Stimulated activated CD8-positive, alpha-beta memory T cell treated with anti-CD3 and anti-CD28 coated beads, Interleukin-15, amount 100 ng/mL, for 24 hours (primary cell): ENCODE data around the gene ZMYM2.
"Not testable (repeated sequence)": the region's sequence is repeated elsewhere in the genome, so short reads cannot be mapped to it uniquely, and the experiment has no call there.

Experiments used
- DNase-seq: peaks from one replicate; pipeline ENCODE4 v3.0.0-alpha.2; 2020; ENCODE audit warnings: low read depth

ZMYM2 gene

DNA sequence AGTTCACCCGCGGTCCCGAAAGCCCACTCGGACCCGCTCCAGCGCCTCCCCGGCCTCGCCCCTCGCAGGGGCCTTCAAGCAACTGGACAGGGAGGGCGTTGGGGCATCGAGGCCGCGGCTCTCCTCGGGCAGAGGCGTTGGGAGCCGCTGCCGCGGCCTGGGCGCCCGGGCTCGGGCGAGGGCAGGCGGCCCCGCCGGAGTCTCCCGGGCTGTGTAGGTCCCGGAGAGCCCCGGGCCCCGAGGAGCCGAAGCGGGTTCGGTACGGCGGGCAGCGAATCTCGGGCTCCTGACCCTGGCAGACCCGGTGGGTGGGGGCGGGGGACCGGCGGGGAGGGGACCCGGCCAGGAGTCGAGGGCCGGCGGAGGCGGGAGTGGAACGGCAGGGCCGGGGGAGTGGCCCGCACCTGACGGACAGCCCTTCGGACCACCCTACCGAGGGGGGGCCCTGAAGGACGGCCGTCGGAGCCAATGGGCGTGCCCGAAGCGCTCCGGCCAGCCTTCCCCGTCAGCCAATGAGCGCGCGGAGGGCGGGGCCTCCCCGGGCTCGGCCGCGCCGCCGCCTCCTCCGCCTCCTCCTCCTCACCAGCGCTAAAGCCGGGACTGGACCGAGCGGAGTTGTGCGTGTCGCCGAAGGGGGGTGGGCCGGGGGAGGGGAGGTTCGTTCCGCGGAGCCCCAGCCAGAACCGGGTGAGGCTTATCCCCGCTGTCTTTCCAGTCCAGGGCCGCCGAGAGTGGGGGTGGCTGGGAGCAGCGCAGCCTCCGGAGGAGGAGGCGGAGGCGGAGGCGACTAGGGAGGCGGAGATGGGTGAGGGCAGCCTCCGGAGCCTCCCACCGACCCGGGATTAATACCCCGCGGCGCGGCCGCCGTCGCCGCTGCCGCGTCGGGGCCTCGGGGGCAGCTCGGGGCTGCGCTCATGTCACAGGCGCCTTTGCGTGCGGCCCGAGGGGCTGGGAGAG, at the start of gene ZMYM2:
TSS of gene ZMYM2 (plus strand) at position 573 of the 957 bp plus-strand sequence. CDS start 34,346 bp downstream, outside the sequence.
- DNase-seq = peak; percentile 96

DNA sequence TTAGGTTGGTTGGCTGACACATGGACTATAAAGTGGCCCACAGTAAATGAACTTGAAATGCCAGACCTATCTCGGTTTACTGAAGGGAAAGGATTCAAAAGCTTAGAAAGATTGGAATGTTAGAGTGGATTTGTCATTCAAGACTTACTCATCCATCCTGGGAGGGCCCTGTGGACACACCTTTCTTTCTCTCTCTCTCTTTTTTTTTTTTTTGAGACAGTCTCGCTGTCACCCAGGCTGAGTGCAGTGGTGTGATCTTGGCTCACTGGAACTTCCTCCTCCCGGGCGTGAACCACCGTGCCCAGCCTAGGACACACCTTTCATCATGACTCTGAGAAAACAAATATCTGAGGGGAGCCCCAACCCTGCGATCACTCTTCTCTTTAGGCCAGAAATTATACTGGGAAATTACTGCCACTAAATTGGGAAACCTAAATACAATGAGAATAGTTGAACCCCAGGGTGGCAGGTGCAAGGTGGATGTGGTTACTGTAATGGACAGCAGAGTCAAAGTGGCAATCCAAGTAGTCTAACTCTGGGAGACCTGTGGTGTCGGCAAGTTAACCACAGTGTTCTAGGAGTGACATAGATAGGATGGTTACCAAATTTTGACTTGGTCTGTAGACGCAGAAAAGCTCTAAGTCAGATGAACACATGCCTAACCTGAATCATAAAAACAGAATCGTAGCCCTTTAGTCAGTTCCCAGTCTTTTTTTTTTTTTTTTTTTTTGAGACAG, 48.0 kb upstream of the ZMYM2 start:
- no peak for DNase-seq

DNA sequence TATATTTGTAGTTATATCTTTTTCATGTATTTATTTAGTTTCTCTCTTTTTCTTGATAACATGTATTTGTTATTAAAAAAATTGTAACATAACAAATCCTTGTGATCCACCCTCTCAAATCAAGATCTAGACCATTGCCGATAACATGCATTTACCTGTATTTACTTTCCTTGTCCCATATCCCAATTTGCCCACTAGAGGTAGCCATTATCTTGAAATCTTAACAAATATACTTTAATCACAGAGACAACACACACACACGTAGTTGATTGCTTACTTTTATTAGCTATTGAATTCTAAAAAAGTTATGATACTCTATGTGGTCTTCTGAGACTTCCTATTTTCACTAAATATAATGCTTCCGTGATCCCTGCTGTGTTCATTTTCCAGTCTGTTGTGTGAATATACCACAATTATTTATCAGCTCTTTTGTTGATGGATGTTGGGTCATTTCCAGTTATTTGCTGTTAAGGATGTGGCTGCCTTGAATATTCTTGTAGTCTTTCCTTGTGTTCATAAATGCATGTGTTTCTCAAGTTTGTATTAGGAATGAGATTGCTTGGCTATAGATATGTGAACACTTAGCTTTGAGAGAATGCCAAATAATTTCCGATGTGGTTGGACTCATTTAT, 31.3 kb upstream of the ZMYM2 start:
- no peak for DNase-seq

DNA sequence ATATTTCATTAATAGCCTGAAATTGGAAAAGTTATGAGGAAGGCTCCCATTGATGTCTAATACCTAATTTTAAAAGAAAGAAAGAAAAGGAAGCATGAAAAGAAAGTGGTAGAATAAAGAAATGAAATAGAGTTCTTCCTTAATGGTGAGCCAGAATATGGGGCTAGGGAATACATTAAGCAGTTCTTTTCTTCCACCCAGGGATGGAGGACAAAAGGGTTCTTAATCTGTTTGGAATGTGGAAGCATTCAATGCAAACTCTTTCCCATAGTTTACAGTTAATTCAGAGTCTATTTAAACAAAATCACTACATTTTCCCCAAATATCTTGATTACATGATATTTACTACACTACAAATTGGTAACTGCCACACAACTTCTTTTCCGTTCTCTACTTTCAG, 18.4 kb upstream of the ZMYM2 start:
- DNase-seq = no peak

DNA sequence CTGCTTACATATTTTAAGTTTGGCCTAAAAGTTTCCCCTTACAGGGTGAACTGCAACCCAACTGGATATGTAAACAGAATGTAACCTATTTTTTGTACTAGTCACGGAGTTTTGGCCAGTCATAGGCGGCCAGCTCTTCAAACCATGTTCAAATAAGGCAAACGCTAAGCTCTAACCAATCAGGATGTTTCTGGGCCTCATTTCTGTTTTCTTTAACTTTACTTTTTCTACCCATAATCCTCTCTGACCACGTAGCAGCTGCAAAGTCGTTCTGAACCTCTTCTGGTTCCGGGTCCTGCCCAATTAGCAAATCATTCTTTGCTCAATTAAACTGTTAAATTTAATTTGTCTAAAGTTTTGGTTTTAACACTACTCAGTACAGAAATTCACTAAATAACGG, 8.2 kb upstream of the ZMYM2 start:
- DNase-seq = no peak

DNA sequence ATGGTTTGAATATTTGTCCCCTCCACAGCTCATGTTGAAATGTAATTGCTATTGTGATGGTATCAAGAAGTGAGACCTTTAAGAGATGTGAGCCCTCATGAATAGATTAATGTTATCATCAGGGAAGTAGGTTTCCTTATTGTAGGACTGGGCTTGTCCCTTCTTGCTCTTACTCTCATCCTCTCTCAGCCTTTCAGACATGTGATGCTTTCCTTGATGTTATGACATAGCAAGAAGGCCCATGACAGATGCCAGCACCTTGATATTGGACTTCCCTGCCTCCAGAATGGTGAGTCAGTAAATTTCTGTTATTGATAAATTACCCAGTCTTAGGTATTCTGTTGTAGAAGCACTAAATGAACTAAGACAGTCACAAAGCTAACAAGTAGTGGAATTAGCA, 5.7 kb upstream of the ZMYM2 start:
- no peak for DNase-seq

DNA sequence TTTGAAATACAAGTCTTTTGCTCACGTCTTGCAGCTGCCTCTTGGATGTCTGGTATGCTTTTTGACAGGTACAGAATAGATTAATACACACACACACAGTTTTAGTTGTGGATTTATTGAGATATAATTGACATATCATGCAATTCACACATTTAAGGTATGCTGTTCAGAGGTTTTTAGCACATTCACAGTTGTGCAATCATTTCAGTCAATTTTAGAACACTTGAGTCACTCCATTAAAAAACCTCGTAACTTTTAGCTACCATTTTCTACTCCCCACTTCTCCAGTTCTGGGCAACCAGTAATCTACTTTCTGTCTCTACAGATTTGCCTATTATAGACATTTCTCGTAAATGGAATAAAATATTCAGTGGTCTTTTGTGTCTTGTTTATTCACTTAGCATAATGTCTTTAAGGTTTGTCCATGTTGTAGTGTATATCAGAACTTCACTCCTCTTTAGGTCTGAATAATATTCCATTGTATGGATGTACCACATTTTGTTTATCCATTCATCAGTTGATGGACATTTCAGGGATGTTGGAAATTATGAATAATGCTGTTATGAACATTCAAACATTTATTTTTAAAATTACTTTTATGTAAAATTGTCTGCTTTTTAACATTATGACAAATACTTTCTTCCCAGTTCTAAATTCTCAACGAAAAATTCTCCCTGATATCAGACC, 2.5 kb upstream of the ZMYM2 start:
- no peak for DNase-seq

DNA sequence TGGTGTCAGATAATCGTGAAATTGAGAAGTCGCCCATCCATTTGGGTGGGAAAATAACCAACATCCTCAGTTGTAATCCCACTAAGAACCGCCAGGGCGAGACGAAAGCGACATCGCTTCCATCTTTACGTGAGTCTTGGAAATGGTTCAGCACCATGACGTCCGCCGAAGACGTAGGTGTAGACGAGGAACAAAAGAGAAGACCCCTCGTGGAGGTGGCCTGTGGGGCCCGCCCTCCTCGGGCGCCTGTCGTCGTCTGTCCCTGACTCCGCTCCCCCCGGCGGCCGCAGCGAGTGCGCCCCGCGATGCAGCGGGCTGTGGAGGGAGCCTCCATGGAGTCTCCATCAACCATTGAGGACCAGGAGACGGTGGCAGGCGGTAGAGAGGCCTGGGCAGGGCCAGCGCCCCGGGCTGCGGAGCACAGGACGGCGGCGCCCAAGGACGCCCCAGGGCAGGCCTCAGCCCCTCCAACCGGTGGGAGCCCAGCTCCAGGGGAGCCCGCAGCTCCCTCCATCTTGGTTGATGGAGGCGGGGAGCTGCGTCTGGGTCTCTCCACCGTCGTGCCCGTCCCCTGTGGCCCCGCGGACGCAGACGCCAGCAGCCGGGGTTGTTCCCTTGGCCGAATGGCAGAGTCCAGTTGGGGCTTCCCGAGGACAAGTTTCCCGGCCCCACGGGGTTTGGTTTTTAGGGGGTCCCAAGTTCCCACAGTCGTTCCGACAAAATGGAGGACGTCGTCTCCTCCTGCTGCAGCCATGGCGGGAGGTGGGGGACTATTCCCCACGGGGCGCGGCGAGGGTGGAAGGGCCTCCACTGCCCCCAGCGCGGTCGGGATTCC, 990 bp upstream of the ZMYM2 start:
- peak; percentile 43 for DNase-seq

DNA sequence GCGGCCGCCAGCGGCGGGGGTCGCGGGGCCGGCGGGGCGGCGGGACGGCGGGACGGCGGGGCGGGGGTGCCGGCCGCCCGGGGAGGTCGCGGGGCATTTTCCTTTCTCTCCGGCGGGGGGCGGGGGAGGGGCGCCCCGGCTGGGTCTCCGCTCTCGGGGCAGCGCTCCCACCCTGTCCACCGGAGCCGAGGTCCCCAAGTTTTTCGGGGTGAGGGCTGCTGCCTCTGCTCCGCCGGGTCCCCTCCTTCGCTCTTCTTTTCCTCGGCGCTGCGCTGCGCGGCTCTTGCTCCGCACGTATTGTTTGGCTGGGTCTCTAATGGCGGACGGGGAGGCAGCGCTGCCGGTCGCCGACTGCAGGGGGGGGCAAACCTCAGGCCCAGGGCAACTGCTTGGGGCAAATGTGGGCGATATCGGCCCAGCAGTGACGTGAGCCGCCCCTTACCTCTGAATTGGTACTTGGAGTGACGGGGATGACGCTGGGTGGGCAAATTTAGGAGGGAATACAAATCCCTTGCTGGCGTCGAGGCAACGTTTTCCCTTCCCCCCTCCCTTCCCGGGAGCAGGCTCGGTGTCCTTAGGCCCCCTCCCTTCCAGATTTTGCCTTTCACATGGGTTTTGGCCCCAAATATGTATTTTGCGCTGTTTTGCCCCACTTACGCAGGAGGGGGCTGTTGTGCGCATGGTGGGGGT, 759 bp downstream of the ZMYM2 start:
- peak; percentile 30 for DNase-seq

DNA sequence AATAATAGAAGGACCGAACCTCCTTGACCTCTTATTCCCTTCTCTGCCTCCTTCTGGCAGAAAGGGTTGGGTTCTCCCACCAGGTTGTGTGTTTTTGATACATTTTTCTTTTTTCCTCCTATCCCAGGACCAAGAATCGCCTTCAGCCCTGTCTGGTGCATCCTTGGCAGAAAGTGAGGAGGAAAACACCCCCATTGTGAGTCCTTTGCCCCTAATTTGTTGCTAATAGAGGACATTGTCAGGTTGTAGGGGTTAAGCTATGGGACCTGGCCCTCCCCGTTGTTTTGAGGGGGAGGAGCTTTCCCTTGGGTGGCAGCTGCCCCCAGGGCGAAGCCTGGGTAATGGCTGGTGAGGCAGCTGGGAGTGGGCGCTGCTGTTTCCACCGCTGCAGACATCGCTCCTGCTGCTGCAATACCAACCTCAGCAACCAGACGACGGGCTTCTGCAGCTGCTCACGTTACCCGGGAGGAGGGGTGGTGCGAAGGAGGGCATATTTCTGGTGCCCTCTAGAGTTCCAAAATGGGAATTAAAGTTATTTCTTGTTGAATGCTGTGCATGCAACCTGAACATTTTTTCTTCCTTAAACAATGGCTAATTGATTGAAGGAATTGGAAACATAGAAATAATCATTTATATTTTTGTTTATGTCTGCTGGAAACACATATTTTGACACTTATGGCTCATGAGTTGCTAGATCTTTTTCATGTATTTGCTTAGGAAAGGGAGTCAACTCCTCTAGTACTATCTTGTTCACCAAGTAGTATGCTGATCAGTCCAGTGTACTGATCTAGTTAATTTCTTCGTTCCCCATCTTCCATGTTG, 1.5 kb downstream of the ZMYM2 start:
- DNase-seq = peak; percentile 57

DNA sequence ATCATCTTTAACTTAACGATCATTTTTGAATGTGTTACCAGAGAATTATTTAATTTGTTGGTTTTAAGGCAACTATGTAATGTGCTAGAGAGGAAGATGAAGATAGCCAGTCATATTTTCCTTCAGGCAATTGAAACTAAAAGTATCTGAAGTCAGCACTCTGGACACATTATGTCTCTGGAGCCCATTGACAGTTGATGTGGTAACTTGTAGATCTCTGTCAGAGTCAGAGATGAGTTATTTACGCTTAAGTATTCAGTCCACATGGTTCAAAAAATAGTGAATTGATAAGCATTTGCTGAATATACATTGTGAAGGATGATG, 2.1 kb downstream of the ZMYM2 start:
- DNase-seq = no peak

DNA sequence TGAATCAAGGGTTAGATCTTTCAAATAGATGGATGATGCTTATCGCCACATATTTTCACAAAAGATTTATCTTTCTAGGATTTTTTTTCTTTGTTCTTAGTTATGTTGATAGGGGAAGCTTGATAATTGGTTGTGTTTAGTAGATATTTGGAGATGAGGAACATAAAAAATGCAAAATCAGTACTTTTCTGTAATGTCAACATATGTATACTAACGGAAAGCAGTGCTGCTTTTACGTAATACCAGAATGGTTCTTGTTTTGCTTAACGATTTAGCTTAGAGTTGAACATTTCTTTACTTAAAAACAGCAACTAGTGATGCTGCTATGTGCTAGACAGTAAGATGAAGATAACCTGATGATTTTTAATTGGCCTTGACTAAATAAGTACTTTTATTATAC, 3.0 kb downstream of the ZMYM2 start:
- DNase-seq = no peak

DNA sequence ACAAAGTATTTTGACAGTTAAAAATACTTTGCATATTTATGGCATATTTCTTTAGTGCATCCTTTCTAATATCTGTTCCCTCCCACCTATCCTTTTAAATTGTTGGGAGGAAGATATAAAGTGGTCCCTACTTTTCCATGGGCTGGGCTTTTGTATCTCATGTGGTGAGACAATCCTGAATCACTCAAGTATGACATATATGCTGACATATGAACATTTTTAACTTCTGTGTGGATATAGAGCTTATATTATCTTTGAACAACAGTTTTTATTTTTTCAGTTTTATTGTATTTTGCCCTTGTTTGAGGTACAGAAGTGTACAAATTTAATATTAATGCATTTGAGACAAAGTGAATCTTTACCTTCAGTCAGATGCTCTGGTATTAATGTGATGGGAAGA, 3.4 kb downstream of the ZMYM2 start:
- no peak for DNase-seq

DNA sequence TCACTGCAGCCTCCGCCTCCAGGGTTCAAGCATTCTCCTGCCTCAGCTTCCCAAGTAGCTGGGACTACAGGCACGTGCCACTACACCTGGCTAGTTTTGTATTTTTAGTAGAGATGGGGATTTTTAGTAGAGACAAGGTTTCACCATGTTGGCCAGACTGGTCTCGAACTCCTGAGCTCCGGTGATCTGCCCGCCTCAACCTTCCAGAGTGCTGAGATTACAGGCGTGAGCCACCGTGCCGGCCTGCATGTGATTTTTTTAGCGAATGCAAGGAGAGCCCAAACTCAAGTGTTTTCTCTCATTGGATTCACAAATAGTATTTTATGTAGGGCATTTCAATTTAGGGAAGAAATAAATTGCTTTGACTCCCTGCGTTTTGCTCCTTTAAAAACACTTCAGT, 4.4 kb downstream of the ZMYM2 start:
- DNase-seq = no peak

DNA sequence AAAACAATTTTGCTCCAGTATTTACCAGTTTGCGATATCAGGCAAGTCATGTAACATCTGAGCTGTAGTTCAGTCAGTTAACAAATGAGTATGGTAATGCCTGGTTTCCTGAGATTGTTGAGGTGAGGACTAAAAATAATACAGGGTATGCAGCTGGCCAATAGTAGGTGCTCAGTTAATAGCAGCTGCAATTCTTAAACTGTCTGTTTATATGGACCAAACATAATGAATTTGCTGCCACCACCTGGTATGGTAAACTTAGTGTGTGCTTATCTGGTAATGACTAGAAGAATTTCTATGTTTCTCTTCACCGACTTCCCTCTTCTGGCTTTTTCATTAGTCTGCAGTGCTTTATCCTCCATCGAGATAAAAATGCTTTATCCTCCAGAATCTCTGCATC, 9.1 kb downstream of the ZMYM2 start:
- no peak for DNase-seq

DNA sequence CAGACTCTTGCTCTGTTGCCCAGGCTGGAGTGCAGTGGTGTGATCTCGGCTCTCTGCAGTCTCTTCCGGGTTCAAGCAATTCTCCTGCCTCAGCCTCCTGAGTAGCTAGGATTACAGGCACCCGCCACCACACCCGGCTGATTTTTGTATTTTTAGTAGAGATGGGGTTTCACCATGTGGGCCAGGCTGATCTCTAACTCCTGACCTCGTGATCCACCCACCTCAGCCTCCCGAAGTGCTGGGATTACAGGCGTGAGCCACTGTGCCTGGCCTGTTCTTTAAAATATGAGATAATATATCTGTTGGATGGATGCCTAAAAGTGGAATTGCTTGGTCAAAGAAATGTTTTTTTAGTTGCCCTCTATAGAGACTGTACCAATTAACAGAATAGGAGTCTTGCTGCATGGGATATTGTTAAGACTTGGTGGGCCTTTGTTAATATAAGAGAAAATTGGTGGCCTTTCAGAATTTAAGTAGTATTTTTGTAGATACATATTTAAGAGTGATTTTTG, 16.0 kb downstream of the ZMYM2 start:
- not testable (repeated sequence) for DNase-seq

DNA sequence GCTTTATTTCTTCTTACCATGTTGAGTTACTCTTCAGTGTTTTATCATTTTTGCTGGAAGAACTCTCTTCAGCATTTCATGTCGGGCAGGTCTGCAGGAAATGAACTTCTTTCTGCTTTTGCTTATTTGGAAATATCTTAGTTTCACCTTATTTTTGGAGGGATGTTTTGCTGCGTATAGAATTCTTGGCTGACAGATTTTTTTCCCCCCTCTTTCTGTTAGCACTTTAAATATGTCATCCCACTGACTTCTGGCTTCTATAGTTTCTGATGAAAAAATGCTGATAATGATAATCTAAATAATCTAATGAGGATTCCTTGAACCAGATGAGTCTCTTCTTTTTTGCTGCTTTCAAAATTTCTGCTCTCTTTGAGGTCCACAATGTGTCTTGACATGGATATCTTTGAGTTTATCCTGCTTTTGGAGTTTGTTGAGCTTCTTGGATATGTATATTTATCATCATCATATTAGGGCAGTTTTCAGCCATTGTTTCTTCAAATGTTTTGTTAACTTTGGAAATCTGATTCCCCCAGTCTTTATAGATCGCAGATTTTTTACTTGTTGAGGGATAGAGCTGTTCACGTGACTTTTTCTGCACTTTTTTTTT, 20.4 kb downstream of the ZMYM2 start:
- DNase-seq = no peak

DNA sequence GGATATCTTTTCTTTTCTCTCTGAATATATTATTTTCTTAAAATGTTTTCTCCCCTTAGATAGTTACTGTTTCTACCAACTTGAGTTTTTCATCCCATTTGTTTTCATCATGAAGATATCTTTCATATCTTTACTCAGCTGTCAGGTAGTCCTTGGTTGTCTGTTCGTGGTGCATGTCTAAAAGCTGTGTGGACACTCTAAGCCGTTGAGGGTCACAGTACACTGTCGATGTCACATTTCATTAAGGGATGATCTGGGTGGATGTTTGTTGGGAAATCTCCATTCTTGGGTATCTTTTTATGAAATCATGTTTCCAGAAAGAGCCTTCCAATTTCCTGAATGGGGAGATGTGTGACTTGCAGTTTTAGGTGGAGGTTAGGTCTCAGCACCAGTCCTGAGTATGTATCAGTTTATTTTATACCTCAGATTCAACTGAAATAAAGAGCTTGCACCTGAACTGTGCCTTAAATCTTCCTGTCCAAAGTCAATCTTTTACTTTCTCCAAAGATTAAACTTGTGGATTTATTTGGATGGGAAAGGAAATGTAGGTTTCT, 23.2 kb downstream of the ZMYM2 start:
- no peak for DNase-seq
